NB4 (cell line): ENCODE results near the gene TRPM1.

ENCODE experiments used
- CTCF ChIP-seq: IDR thresholded peaks from one replicate; pipeline ENCODE4 v1.5.1; 2012; ENCODE audit warnings: low read depth, low read length
- POLR2A ChIP-seq: IDR thresholded peaks from 2 replicates; pipeline ENCODE4 v1.6.1; 2011; ENCODE audit warnings: mild to moderate bottlenecking; ENCODE audit not compliant: insufficient read length; ENCODE audit errors: extremely low read depth

DNA sequence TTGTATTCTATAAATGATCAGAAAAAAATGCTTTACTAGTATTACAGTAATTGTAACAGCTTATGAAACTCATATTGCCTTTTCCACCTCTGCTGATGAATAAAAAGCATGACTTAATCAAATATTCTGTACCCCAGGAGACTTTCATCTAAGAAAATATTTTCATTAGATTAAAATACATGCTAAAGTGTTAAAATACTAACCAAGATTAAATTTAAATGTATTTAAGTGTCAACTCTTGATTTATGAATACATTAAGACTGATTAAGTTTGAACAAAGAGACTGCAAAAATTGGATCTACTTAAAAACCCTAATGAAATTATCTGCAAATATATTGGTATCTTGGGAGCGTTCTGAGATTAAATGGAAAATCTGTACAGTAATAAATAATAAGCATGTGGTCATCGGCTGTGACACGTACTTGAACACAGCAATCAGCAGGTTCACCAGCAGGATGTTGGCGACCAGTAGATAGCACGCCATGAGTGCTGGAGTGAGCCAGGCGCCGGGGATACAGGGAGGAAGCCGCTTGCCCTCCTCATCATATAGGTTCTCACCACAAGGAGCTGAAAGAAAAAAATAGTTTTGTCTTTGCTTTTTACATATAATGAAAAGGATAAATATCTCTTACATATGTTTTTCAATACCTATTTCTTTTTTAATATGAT, 73.5 kb downstream of the TRPM1 start:
- TF ChIP-seq CTCF (no peak), POLR2A (no peak)
